ENCODE results near the gene FEZ2. TPM values are rescaled to one million over a fixed set of nuclear protein-coding genes. Genes with fewer than 3 reads are reported as not detected.

Gene FEZ2
- total and polyA plus RNA-seq, 4 donors: 36.1 to 59.4 (median 58.5) TPM

DNA sequence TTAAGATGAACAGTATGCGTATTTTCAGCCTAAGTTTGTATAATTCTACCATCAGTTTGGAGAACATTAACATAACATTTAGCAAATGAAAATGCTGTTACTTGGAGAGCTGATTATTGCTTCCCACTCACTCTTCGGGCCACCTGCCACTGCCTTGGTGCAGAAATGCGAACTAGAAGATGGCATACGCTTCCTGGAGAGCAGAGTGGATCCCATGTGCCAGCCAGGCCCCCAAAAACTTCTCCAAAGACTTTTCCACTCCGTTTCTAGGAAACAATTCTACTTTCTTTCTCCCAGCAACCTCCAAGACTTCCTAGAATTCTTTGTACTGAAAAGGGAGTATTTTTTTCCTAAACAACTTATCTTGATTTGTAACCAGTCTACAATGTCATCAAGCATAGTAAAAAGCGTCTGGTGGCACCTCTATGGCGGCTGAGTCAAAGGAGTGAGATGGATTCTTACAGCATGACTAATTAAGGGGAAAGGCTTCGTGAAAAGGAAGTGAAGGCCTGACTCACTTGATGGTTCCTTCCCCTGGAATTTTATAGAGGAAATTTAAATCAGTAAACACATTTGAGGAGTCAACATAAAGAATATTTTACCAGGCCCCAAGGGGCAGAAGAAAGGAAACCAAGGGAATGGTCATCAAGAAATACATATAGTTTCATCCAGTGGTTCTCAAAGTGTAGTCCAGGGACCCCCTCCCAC, 36.6 kb downstream of the FEZ2 start:
- WGBS, 2 donors: 38 to 44% methylated on average over 8 of the region's 8 CpGs

DNA sequence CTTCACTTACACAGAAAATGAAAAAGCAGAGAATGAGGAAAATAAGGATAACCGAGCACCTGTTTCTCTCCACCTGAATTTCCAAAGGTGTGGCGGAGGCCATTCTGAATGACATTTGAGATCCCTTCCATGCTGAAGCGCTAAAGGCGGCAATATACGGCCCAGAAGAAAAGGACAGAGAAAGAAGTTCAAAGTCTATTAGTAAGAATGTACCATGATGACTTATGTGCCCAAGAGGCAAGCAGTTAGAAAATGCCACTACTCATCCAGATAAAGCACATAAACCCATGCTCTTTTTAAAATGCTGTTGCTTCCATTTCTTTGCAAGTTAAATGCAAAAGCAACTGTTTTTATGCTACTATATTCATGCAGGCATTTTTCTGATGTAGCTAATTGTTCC, 37.2 kb downstream of the FEZ2 start:
- WGBS, 2 donors: 97 to 99% methylated on average over 5 of the region's 5 CpGs
- H3K27me3 ChIP-seq (ENCODE audit: control insufficient read depth in 1 of 2, insufficient read depth in 2 of 2, low read length in 1 of 2): no peaks in the 10 kb centered on the region
- no peaks in the 10 kb centered on the region for H3K9me3 ChIP-seq (ENCODE audit: control insufficient read depth, low read length)
- DNase-seq (no peak), ATAC-seq (ENCODE audit: low FRiP score) (no peak)
- no peak overlapping the region for H3K27ac ChIP-seq (ENCODE audit: low read depth in 1 of 2, low read length in 2 of 2)
- H3K36me3 ChIP-seq (ENCODE audit: control insufficient read depth in 1 of 2, insufficient read depth in 2 of 2, low read length in 1 of 2): no peaks in the 10 kb centered on the region
- H3K4me3 ChIP-seq (ENCODE audit: low read length in 2 of 2): no peak overlapping the region
- intact Hi-C loops (cut with DNase I): loop anchor here in 1 of 2 donors (5.0 to 10.0 kb wide), 2 partner anchors 37 to 206 kb away; partner anchors contain the start of genes CRIM1 and FEZ2
- H3K4me1 ChIP-seq (ENCODE audit: control insufficient read depth in 1 of 2, insufficient read depth in 2 of 2, low read length in 2 of 2): peaks cover 0 to 3% of the 10 kb centered on the region in 2 donors

More for the DNA sequence above, 36.6 kb downstream of the FEZ2 start:
- ATAC-seq (ENCODE audit: low FRiP score) (peak; percentile 57), DNase-seq (no peak)
- no peaks in the 10 kb centered on the region for H3K27me3 ChIP-seq (ENCODE audit: control insufficient read depth in 1 of 2, insufficient read depth in 2 of 2, low read length in 1 of 2)
- H3K36me3 ChIP-seq (ENCODE audit: control insufficient read depth in 1 of 2, insufficient read depth in 2 of 2, low read length in 1 of 2): no peaks in the 10 kb centered on the region
- intact Hi-C loops (cut with DNase I): loop anchor here in 1 of 2 donors (5.0 to 10.0 kb wide), 2 partner anchors 36 to 207 kb away; partner anchors contain the start of genes CRIM1 and FEZ2
- H3K4me1 ChIP-seq (ENCODE audit: control insufficient read depth in 1 of 2, insufficient read depth in 2 of 2, low read length in 2 of 2): peaks cover 0 to under 1% of the 10 kb centered on the region in 2 donors
- H3K27ac ChIP-seq (ENCODE audit: low read depth in 1 of 2, low read length in 2 of 2): peak overlapping the region in 1 of 2 donors; percentile 96
- no peak overlapping the region for H3K4me3 ChIP-seq (ENCODE audit: low read length in 2 of 2)
- no peaks in the 10 kb centered on the region for H3K9me3 ChIP-seq (ENCODE audit: control insufficient read depth, low read length)

DNA sequence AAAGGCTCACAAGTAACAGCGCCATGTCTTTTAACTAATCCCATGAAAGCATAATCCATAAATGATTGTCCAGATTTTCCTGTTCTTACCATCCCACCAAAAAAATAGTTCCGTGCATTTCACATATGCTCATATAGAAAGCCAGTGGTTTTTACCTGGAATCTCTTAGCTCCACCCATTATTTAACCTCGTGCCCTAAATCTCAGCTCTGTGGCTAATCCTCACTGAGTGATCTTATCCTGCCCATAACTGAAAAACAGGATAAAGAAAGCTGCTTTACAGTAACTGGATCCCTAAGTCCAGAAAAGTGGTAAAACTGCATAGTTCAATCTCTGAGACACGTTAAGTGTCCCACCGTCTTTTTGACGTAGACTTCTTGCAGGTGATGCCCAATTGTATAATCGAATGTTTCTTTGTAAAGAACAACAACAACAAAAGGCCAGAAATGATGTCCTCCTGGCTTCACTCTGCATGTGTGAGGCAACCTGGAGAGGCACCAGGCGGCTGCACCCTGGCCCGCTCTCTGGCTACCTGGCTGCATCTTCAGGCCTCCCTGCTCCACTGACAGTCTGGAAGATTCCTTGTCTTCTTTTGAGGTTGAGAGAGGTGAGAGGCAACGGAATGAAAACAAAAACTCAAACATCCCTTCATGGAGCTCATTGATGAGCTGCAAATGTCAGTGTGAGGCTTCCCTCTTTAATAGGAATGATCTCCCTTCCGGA, 38.6 kb downstream of the FEZ2 start:
- no peak overlapping the region for H3K27ac ChIP-seq (ENCODE audit: low read depth in 1 of 2, low read length in 2 of 2)
- no peaks in the 10 kb centered on the region for H3K27me3 ChIP-seq (ENCODE audit: control insufficient read depth in 1 of 2, insufficient read depth in 2 of 2, low read length in 1 of 2)
- H3K4me1 ChIP-seq (ENCODE audit: control insufficient read depth in 1 of 2, insufficient read depth in 2 of 2, low read length in 2 of 2): peaks cover 0 to 3% of the 10 kb centered on the region in 2 donors
- no peak overlapping the region for H3K4me3 ChIP-seq (ENCODE audit: low read length in 2 of 2)
- ATAC-seq (ENCODE audit: low FRiP score): no peak
- DNase-seq: no peak
- 91 to 94% methylated on average over 11 of the region's 11 CpGs for WGBS, 2 donors
- intact Hi-C loops (cut with DNase I): loop anchor here in 1 of 2 donors (5.0 kb wide), 1 partner anchor 103 kb away; no protein-coding TSS in a partner anchor
- H3K36me3 ChIP-seq (ENCODE audit: control insufficient read depth in 1 of 2, insufficient read depth in 2 of 2, low read length in 1 of 2): no peaks in the 10 kb centered on the region
- no peaks in the 10 kb centered on the region for H3K9me3 ChIP-seq (ENCODE audit: control insufficient read depth, low read length)

DNA sequence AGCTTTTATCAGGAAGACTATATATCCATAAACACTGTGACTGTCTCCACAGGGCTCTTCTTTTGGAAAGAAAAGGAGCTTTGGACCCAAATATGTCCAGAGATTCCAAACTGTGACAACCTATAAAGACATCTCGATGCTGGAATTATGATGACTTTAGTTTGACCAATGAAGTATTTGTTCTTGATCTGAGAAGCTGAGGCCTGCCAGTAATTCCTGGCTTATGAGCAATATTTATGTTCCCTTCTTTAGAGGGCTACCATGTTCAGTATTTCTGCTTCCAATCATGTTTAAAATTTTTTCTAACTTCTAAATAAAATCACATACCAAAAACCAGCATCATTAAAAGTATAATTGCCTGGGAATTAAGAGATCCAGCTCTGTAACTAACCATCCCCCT, 41.1 kb downstream of the FEZ2 start:
- peaks cover 0 to 3% of the 10 kb centered on the region in 2 donors for H3K4me1 ChIP-seq (ENCODE audit: control insufficient read depth in 1 of 2, insufficient read depth in 2 of 2, low read length in 2 of 2)
- no peaks in the 10 kb centered on the region for H3K27me3 ChIP-seq (ENCODE audit: control insufficient read depth in 1 of 2, insufficient read depth in 2 of 2, low read length in 1 of 2)
- H3K9me3 ChIP-seq (ENCODE audit: control insufficient read depth, low read length): no peaks in the 10 kb centered on the region
- no peak overlapping the region for H3K4me3 ChIP-seq (ENCODE audit: low read length in 2 of 2)
- no peak overlapping the region for H3K27ac ChIP-seq (ENCODE audit: low read depth in 1 of 2, low read length in 2 of 2)
- no peak for DNase-seq
- no peak for ATAC-seq (ENCODE audit: low FRiP score)
- no peaks in the 10 kb centered on the region for H3K36me3 ChIP-seq (ENCODE audit: control insufficient read depth in 1 of 2, insufficient read depth in 2 of 2, low read length in 1 of 2)
- intact Hi-C loops (cut with DNase I): loop anchor here in 1 of 2 donors (5.0 kb wide), 1 partner anchor 105 kb away; no protein-coding TSS in a partner anchor
- WGBS, 2 donors: 3 to 9% methylated on average over 1 of the region's 1 CpG

DNA sequence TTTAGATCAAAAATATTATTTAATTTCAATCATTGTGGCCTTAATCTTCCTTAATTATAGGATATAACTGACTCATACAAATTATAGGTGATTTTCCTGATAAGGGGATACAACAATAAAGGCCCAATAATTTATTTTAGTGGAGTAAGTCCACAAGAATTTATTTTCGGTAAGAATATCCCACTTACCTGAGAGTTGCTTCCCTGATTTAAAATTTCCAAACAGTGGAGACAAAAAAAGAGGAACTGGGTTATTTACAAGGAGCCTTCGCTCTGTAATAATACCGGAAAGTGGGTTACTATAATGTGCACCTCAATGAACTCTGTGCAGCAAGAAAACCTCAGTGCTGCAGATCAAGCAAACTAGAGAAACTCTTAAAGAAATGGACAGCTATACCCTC, 42.2 kb downstream of the FEZ2 start:
- no peaks in the 10 kb centered on the region for H3K9me3 ChIP-seq (ENCODE audit: control insufficient read depth, low read length)
- no peaks in the 10 kb centered on the region for H3K27me3 ChIP-seq (ENCODE audit: control insufficient read depth in 1 of 2, insufficient read depth in 2 of 2, low read length in 1 of 2)
- DNase-seq (no peak), ATAC-seq (ENCODE audit: low FRiP score) (no peak)
- peaks cover 2 to 4% of the 10 kb centered on the region in 2 donors for H3K36me3 ChIP-seq (ENCODE audit: control insufficient read depth in 1 of 2, insufficient read depth in 2 of 2, low read length in 1 of 2)
- intact Hi-C loops (cut with DNase I): loop anchor here in 1 of 2 donors (5.0 kb wide), 1 partner anchor 107 kb away; no protein-coding TSS in a partner anchor
- no peak overlapping the region for H3K4me3 ChIP-seq (ENCODE audit: low read length in 2 of 2)
- peaks cover 0 to 3% of the 10 kb centered on the region in 2 donors for H3K4me1 ChIP-seq (ENCODE audit: control insufficient read depth in 1 of 2, insufficient read depth in 2 of 2, low read length in 2 of 2)
- WGBS, 2 donors: 90 to 92% methylated on average over 3 of the region's 3 CpGs
- H3K27ac ChIP-seq (ENCODE audit: low read depth in 1 of 2, low read length in 2 of 2): peak overlapping the region in 1 of 2 donors; percentile 82

DNA sequence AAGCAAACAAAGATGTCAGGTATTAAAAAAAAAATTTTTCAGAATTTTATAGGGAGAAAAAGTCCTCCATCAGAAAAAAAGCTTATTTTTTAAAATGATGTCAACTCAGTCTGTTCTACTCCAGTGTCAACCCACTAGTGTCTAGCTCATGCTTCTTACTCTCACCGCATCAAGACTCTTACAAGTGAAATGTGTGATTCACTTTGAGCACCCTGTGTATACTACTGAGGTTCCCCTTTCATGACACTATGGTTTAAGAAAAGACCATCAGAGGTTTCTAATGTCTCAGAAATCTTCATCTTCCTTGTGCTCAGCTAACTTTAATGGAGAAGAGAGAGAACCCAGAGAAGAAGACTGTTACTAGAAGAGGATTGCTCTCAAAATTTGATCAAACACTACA, 43.4 kb downstream of the FEZ2 start:
- DNase-seq: no peak
- Histone ChIP-seq H3K9me3 (ENCODE audit: control insufficient read depth, low read length) (no peaks in the 10 kb centered on the region), H3K4me1 (ENCODE audit: control insufficient read depth in 1 of 2, insufficient read depth in 2 of 2, low read length in 2 of 2) (peaks cover 0 to 3% of the 10 kb centered on the region in 2 donors), H3K27me3 (ENCODE audit: control insufficient read depth in 1 of 2, insufficient read depth in 2 of 2, low read length in 1 of 2) (no peaks in the 10 kb centered on the region), H3K4me3 (ENCODE audit: low read length in 2 of 2) (no peak overlapping the region), H3K27ac (ENCODE audit: low read depth in 1 of 2, low read length in 2 of 2) (peak overlapping the region in 1 of 2 donors; percentile 14), H3K36me3 (ENCODE audit: control insufficient read depth in 1 of 2, insufficient read depth in 2 of 2, low read length in 1 of 2) (peaks cover 2 to 4% of the 10 kb centered on the region in 2 donors)
- WGBS, 2 donors: 95 to 97% methylated on average over 1 of the region's 1 CpG
- no peak for ATAC-seq (ENCODE audit: low FRiP score)
- intact Hi-C loops (cut with DNase I): no loop called here

DNA sequence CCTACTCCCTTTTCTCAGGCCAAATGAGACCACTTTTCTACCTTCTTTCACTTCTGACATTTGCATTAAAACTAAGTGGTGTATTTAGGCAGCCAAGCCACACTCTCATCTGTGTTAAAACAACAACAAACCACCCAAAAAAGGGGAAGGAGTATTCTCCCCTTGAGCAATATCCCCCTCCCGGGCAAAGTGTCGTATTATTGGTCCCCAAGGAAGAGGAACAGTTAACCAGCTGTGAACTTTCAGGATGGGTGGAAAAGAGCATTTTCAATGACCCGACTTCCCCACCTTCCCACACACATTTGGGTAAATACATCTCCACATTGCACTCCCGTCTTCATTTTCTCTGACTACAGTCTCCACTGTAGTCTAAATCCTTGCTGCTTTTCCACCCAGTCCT, 44.3 kb downstream of the FEZ2 start:
- WGBS, 2 donors: 32 to 40% methylated on average over 4 of the region's 4 CpGs
- Histone ChIP-seq H3K4me1 (ENCODE audit: control insufficient read depth in 1 of 2, insufficient read depth in 2 of 2, low read length in 2 of 2) (peaks cover 0 to 3% of the 10 kb centered on the region in 2 donors), H3K9me3 (ENCODE audit: control insufficient read depth, low read length) (no peaks in the 10 kb centered on the region), H3K4me3 (ENCODE audit: low read length in 2 of 2) (no peak overlapping the region), H3K27ac (ENCODE audit: low read depth in 1 of 2, low read length in 2 of 2) (peak overlapping the region in 1 of 2 donors; percentile 8), H3K27me3 (ENCODE audit: control insufficient read depth in 1 of 2, insufficient read depth in 2 of 2, low read length in 1 of 2) (no peaks in the 10 kb centered on the region), H3K36me3 (ENCODE audit: control insufficient read depth in 1 of 2, insufficient read depth in 2 of 2, low read length in 1 of 2) (peaks cover 2 to 4% of the 10 kb centered on the region in 2 donors)
- DNase-seq: no peak
- ATAC-seq (ENCODE audit: low FRiP score): peak; percentile 20
- intact Hi-C loops (cut with DNase I): no loop called here

DNA sequence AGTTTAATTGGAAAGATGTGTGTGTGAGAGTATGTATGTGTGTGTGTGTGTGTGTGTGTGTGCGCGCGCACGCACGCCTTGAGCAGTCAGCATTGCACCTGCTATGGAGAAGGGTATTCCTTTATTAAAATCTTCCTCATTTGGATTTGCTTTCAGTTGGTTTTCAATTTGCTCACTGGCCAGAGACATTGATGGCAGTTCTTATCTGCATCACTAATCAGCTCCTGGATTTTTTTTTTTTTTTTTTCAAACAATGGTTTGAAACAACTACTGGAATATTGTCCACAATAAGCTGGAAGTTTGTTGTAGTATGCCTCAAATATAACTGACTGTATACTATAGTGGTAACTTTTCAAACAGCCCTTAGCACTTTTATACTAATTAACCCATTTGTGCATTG, 48.0 kb downstream of the FEZ2 start:
- Histone ChIP-seq H3K36me3 (ENCODE audit: control insufficient read depth in 1 of 2, insufficient read depth in 2 of 2, low read length in 1 of 2) (peaks cover 4 to 6% of the 10 kb centered on the region in 2 donors), H3K9me3 (ENCODE audit: control insufficient read depth, low read length) (no peaks in the 10 kb centered on the region), H3K4me3 (ENCODE audit: low read length in 2 of 2) (no peak overlapping the region), H3K27me3 (ENCODE audit: control insufficient read depth in 1 of 2, insufficient read depth in 2 of 2, low read length in 1 of 2) (no peaks in the 10 kb centered on the region), H3K27ac (ENCODE audit: low read depth in 1 of 2, low read length in 2 of 2) (no peak overlapping the region), H3K4me1 (ENCODE audit: control insufficient read depth in 1 of 2, insufficient read depth in 2 of 2, low read length in 2 of 2) (no peaks in the 10 kb centered on the region)
- intact Hi-C loops (cut with DNase I): no loop called here
- 96 to 97% methylated on average over 5 of the region's 5 CpGs for WGBS, 2 donors
- DNase-seq: no peak
- no peak for ATAC-seq (ENCODE audit: low FRiP score)

All from aorta (tissue), 5 donors.